ENCODE data around the gene RASGRP2.

The RASGRP2 gene

DNA sequence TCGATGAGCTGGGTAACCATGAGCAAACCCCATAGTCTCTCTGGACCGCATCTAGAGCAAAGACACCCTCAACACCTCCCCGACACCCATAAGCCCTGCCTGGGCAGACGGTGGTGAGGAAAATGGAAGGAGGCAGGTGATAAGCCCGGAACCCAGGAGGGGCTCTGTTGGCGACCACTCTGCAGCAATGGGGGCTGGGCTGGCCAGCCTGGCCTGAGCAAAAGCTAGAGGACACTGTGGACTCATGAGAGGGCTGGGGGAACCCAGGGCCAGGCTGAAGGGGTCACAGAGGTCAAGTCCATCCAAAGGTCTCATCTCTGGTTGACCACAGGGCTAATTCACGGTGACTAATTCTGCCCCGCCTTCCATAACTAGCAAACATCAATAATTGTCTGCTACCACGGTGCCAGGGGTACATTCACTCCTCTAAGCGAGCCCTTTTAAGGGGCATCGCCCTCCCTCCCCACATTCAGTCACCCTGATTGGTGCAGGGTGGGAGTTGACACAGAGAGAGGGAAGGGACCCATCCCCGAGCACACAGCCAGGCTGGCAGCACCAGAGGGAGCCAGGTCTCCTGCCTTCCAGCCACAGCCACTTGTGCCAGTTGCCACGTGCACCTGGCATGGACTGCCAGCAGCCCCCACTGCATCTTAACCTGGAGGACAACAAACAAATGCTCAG, 11.9 kb upstream of the RASGRP2 start:
- no peak for FAIRE-seq

DNA sequence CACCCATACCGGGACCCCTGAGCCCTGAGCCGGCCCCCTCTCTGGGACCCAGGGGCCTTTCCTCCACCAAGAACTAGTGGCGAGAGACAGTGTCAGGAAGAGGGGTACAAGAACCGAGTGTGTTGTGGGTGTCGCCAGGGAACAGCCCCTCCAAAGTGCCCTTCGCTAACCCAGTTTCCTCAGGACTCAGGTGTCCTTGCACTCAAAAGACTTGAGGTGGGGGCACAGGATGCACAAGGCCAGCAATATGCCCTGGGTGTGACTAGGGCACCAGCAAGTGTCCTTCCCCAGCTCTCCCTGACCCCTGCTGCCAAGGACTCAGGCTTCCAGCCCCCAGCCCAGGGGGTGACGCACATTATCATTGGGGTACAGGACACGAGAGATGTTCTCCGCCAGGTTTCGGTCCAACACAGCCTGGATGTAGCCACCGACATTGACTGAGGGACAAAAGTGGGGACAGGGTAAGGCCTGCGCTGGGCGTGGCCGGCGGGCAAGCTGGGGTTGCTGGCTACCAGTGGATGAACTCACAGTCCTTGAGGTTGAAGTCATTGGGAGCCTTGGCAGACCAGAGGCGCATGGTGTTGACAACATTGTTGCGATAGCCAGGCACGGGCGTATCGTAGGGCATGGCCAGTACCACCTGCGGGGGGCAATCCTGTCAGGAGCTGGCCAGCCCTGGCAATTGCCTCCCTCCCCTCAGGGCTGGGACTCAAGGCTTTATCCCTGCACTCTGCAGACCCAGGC, 11.1 kb upstream of the RASGRP2 start:
- no peak for FAIRE-seq

DNA sequence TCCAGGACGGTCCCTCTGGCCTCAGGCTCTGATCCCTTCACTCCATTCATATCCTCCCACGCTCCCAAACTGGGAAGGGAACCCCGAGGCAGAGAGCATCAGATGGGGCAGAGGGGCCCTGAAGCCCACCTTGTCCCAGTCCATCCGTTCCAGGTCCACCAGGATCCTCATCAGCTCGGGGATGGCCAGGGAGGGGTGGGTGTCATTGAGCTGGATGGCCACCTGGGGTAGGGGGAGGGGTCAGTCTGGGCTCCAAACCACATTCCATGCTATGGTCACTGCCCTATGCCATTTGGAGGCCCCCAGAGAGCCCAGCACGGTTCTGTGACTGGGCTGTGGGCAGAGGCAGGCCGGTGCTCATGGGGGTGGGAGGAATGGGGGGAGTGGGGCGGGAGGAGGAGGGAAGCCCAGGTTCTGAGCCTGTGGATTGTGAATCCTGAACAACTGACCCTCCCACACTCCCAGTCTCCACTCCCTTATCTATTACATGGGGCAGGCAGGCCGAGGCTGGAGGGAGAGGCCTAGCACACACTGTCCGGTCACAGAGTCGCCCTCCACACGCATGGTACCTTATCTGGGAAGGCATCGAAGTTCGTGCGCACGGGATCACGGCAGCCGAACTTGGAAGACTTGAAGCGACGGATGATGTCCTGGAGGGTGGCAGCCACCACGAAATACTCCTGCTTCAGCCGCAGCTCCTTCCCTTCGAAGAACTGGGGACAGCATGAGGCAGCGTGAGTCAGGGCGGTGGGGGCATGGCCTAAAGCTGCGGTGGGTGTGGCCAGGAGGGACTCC, 10.4 kb upstream of the RASGRP2 start:
- no peak for FAIRE-seq

DNA sequence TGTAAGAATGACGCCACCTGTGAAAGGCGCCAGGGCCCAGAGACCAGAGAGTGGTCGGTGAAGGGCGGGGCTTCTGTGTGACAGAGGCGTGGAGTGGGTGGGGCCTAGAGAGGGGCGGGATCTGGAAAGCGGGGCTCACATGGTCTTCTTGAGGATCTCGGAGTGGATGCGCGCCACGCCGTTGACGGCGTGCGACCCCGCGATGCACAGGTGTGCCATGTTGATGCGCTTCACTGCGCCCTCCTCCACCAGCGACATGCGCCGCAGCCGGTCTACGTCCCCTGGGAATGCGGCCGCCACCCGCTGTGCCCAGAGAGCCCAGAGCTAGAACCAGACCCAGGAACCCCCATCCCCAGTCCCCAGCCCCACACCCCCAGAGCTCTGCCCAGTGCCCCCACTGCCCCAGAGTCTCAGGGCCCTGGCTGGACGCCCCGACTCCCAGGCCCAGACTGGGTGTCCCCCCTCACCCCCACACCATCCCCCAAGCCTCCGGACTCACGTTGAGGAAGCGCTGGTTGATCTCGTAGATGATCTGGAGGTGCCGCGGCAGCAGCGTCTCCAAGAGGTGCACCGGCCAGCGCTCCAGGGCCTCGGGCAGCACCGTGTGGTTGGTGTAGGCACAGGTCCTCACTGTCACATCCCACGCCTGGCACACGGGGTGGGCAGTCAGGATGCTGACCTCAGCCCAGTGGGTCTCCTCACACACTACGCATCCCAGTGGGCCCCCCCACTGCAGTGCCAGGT, 9.6 kb upstream of the RASGRP2 start:
- FAIRE-seq: no peak

DNA sequence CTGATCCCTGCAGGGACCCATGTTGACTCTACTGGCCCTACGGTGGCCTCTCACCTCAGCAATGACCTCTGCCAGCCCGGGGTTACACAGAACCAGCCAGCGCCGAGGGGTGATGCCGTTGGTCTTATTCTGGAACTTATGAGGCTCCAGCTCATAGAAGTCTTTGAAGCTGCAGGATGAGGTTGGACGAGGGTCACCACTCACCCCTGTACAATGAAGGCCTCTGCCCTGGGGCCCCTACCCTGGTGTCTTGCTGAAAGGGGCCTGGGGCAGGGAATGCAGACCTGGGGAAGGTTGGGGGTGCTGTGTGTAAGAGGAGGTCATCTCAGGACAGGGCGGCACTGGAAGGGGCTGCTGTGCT, 9.1 kb upstream of the RASGRP2 start:
- no peak for FAIRE-seq

DNA sequence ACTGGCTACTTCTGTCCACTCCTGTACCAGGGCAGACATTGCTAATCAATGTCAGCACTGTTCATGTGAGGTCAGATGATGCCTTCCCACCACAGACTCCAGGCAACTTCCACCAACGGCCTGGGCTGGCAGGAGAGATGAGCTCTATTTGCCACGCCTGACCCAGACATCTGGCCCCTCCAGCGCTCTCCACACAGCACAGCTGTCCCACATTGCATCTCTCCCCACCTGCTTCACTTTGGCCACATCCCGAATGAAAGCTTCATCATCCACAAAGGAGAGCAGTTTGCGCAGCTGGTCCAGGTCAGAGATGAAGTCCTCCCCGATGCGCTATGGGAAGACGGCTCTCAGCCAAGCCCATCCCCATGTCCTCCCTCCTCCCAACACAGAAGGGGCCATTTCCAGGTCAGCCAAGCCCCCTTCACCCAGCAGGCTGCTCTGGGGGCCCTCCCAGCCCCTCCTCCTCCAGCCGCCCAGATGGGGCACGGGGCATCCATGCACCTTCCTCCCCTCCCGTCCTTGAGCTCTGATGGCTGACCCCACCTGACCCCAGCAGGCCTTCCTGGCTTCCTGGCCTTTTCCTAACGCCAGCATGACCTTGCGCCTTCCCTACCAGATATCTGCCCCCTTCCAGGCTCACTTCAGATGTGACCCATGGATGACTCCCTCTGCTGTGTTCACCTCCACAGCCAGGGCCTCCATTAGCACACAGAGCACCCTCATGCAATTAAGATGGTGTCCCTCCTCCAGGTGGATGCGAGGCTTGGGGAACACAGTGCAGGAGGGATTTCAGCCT, 8.4 kb upstream of the RASGRP2 start:
- FAIRE-seq: no peak

DNA sequence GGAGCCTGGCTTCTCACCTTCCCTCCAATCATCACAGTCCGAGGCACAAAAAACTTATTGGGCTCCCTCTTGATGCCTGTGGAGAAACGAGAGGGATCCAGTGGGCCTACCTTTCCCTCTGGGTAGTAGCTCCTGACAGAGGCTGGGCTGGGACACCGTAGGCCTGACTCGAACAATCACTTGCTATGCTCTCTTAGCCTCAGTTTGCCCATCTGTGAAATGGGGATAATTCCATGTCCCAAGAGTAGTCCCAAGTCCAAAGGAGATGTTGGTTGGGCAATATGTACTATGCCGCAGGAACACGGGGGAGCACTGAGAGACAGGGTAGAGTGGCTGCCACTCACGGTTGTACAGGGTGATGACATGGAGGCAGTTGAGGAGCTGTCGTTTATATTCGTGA, 7.6 kb upstream of the RASGRP2 start:
- FAIRE-seq: no peak

DNA sequence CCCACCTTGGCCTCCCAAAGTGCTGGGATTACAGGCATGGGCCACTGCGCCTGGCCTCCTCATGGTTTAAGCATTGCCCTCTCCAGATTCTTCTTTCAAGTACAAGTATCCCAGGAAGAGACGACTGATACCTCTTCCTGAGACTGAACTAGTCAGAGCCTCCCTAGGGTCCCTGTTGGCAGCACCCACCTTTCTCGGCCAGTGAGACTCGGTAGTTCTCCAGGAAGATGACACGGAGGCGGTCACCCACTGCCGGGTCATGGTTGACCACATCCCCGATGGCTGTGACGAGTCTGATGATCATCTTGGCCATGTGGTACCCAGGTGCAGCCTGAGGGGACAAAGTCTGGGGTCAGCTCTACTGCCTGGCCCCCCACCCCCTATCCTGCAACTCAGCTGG, 7.2 kb upstream of the RASGRP2 start:
- FAIRE-seq: no peak

DNA sequence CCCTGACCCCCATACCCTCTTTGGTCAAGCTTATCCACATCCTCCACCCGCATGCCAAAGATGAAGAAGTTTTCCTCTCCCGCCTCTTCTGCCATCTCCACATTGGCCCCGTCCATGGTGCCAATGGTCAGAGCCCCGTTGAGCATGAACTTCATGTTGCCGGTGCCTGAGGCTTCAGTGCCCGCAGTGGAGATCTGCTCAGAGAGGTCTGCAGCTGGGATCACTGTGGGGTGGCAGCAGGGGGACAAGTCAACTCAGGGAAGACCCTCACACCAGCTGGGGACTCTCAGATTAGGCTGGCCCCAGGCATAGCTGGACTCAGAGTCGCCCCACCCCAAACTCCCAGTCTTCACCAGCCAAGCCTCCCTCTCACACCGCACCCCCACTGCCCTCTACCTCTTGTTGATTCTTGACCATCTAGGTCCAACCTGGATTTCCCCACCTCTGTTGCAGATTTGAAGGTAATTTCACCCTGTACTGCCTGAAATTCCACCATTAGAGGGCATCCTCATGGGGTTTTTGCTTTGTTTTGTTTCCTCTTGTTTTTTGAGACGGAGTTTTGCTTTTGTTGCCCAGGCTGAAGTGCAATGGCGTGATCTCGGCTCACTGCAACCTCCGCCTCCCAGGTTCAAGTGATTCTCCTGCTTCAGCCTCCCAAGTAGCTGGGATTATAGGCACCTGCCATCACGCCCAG, 6.6 kb upstream of the RASGRP2 start:
- FAIRE-seq: no peak

DNA sequence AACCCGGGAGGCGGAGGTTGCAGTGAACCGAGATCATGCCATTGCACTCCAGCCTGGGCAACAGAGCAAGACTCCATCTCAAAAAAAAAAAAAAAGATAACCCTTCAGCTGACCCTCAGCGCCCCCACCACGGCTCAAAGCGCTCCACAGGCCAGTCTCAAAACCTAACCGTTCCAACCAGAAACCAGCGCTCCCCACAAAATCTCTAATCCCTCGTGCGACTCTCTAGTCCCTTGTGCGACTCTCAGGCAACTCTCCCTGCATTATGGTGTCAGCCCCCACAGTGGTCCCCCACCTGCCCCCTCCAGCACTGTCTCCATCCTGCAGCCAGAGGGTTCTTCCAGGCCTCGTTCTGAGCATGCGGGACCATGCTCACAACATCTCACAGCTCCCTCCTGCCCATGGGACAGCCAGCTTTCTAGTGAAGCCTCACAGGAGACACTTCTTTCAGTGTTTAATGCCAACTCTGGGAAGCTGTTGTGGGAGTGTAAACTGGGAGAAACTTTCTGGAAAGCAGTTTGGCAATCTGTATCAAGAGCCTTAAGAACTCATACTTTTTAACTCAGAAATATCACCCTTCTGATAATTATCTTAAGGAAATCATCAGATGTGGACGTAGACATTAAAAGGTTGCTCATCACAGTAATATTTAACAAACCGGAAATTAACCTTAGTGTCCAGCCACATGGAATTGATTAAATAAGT, 4.2 kb upstream of the RASGRP2 start:
- FAIRE-seq: no peak

DNA sequence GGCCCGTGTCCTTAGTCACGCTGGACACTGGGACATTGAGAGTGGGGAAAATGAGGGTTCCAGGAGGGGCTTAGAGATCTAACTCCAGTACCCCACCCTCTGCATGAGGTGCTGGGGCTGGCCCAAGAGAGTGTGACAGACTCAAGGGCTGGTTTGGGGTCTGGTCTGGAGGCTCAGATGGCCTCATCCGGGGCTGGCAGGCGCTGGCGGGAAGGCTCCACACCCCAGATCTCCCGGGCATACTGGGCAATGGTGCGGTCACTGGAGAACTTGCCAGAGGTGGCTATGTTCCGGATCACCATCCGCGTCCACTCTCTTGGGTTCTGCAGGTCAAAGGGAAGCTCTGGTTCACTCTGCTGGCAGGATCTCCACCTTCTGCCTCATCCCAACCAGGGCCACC, 2.5 kb upstream of the RASGRP2 start:
- FAIRE-seq: no peak

DNA sequence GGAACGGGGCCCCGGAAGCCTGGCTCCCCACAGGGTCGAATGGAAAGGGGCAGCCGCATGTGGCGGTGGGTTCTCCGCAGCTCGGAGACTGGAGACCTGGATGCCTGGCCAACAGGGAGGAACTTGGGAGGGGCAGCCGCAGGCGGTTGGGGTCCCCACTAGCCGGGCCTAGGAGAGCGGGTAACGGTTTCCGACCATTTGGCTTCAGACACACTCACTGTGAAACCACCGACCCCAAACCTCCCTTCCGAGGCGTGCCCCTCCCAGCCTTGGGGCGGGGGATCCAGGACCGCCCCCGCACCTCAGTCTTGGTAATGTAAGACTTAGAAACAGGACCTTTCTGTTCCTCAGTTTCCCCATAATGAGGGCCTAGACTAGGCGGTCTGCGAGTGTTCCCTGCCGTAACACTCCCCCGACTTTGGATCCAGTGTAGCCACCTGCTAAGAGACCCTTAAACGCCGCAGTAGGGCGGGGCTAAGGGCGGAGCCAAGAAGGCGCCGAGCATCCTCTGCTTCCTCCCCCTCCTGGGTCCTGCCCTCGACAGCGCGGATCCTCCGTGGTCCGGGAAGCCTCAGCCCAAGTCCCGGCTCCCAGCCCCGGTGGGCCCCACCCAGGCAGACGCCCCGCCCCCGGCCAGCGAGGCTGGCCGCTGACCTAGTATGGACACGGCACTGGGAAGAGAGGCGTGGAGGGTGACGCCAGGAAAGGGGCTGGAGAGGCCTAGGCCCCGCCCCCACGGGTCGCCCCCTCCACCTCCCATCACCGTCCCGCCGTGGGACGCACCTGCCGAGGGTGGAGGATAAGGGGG, 1.8 kb upstream of the RASGRP2 start:
- FAIRE-seq: no peak

DNA sequence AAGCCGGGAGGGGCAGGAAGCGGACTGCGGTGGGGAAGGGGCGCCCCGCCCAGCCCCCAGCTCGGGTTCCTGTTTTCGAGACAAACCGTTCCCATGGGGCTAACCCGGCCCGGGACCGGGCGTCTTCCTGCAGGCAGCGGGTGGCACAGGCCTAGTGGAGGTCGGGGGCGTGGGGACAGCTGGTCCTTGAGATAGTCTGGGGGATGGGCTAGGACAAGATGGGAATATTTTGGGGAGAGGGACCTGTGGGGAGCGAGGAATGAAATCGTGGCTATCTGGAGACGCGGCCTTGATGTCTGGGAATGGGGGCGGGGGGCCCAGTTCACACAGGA, 1.2 kb upstream of the RASGRP2 start:
- FAIRE-seq: no peak

DNA sequence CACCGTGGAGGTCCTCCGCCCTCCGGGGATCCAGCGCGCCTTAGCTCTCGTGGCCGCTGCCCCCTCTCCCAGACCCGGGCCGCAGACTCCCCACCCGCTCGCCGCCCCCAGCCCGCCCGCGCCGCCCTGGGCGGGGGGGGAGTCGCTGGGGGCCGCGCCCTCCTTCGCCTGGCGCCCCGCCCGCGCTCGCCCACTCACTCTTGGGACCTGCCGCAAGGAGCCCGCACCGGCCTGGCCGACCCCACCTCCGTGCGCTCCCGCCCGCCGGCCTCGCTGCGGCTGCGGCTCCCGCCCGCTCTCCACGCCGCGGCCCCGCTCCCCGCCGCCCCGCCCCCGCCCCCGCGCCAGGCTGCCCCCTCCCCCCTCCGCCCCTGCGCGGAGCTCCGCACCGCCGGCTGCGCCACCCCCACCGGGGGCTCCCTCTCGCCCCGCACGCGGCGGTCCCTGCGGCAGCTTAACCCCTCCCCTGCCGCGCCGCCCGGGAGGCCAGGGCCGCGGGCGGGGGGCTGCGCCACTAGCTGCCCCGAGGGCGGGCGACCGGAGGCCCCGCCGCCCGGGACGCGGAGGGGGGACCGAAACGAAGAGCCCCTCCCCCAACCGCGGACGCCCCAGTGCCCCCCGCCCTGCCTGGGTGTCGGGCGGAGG, 724 bp upstream of the RASGRP2 start:
- no peak for FAIRE-seq

DNA sequence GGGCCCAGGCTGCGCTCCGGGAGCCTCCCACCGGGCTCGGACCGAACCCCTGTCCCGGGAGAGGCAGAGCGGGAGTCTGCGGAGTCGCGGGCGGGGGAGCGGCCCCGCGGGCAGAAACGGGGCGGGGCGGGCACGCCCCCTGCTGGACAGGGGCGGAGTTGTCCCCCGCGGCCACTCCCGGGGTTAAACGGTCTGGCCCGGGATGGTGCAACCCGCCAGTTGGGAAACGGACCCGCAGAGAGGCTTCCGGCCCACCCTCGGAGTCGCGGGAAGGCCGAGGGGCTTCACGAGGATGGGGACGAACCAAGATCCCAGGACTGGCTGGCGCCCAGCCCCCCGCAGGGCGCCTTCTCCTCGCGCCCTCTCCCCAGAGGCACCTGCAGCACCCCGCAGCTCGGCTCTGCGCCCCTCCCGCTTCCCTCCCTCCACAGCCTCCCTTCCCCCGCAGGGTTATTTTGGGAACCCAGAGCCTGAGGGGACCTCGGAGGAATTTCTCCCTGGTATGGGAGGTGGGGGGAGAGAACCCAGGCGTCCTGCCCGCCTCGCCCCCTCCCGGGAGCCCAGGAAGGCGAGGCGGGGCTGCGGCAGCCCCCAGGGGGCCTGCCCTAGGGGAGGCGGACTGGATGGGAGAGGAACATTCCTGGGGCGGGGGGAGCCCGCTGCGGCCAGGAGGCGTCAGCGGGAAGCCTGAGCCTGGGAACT, 902 bp downstream of the RASGRP2 start:
- no peak for FAIRE-seq

DNA sequence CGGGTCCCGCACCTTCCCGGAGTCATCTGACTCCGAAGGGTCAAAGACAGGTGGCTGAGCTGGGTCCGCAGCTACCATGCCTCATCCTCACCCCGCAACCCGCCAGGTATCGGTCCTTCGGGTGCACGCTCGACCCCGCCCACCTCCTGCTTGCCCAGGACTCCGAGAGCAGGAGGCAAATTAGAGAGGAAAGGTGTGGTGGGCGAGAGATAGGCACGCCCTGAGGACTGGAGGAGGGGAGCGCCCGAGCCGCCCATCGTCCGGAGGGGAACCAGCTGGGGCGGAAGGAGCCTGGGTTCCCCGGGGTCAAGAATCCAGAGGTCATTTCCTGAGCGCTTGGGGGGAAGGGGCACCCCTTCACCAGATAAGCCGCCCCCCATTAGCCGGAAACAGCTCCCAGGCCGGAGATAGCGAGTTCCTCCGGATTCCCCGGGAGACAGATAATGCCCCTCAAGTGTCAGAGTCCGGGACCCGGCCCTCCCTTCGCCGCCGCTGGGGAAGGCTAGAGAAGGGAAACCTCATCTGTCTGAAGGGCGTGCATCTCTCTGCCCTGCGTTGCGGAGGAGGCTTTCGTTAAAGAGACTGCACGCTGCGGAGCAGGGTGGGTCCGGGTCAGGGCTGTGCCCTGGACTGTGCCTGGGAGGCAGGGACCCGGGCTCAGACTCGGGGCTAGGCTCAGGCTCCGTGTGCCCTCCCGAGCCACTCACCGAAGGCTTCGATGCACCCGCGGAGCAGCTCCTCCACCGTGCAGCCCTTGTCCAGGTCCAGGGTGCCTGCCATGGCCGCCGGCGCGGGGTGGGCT, 1.7 kb downstream of the RASGRP2 start:
- no peak for FAIRE-seq

DNA sequence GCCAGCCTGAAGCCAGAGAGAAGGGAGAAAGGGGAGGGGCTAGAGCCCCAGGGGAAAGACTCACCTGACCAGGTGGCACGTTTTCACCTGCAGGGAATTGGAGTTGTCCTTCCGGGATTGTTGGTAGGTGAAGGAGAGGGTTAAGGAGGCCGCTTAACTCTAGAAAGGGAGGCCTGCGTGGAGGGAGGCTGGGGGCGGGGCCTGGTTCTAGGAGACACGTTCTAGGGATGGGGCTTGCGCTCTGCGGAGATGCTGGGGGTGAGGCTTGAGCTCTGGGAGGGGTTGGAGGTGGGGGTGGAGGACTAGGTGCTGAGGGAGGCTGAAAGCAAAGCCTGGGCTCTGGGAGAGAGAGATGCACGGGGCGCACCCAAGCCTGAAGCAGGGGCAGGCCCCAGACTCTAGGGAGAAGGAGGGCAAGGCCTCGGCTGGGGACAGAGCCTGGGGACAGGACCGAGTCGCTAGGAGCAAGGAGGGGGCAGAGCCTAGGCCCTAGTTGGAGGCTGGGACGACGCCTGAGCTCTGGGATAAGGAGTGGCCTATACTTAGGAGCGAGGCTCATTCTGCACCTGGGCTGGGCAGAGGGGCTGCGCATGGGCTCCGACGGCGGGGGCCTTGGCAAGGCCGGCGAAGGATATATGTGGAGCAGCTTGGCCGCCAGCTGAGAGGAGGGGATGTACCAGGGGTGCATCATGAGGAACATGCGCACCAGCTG, 2.4 kb downstream of the RASGRP2 start:
- no peak for FAIRE-seq

DNA sequence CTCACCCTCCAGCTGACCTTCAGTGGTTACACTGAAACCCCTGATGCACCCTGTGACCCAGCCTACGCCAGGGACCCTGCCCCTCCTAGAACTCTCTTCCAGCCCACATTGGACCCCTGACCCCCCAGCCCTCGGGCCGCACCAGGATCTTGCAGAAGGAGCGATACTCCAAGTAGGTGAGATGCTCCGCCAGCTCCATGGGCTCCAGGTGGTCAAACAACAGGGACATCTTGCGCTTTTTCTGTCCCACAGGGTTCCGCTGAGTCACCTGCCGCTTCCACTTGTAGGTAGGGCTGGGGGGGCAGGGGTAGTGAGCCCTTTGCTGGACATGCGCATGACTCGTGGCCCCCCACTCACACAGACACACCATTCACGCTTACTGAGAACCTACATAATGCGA, 4.1 kb downstream of the RASGRP2 start:
- FAIRE-seq: no peak
